ENCODE results near the gene FAM222B. TPM values are rescaled to one million over a fixed set of nuclear protein-coding genes. Genes with fewer than 3 reads are reported as not detected.

FAM222B gene
- polyA plus RNA-seq, 2 of the 4 experiments (the other 2 are of a cell fraction): 10.7 to 15.6 TPM

DNA sequence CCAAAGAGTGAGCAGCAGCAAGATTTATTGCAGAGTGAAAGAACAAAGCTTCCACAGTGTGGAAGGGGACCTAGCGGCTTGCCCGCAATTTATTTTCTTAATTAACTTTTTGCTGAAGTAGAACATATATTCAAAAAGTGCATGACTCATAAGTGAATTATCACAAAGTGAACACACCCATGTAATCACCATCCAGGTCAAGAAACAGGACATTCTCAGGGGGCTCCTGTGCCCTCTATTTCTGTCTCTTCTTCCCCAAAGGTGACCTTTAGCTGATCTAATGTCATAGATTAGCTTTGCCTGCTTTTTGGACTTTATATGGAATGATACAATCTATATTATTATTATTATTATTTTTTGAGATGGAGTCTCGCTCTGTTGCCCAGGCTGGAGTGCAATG is 32.2 kb upstream of the FAM222B start:
- DNase-seq (ENCODE audit: low read depth in 1 of 2, low spot score in 1 of 2) (no peak), ATAC-seq (no peak), FAIRE-seq (no peak)
- H3K4me3 ChIP-seq: no peak overlapping the region
- CTCF ChIA-PET: interaction anchor here (1.0 to 3.2 kb wide), 8 partner anchors 9 to 148 kb away, joined by 3 to 11 read pairs (median 4); partner anchors contain the start of genes DHRS13 and TLCD1
- no peaks in the 10 kb centered on the region for H3K9me3 ChIP-seq
- 94% methylated on average over 3 of the region's 3 CpGs for WGBS (ENCODE audit: missing lambda C conversion rate)
- TF ChIP-seq NFE2L2 (conservative IDR thresholded peaks at IDR 0.05; ENCODE audit: low read length) (no peak), ATOH8 (CRISPR knock-in tag; IDR thresholded peaks at IDR 0.05; ENCODE audit: low read depth) (no peak), RARB (CRISPR knock-in tag; IDR thresholded peaks at IDR 0.05) (no peak), POLR2AphosphoS2 (conservative IDR thresholded peaks at IDR 0.05; ENCODE audit: low read length) (no peak), HOXB5 (CRISPR knock-in tag; IDR thresholded peaks at IDR 0.05) (no peak), SREBF2 (IDR thresholded peaks at IDR 0.05) (no peak), RFX5 (IDR thresholded peaks at IDR 0.05) (no peak), NR3C1 (IDR thresholded peaks at IDR 0.05) (no peak), ZC3H11A (IDR thresholded peaks at IDR 0.05) (no peak), CBX8 (IDR thresholded peaks at IDR 0.05) (no peak), POLR2A (IDR thresholded peaks at IDR 0.05; ENCODE audit: low read length) (no peak)
- TF ChIP-seq, protein P1, sequence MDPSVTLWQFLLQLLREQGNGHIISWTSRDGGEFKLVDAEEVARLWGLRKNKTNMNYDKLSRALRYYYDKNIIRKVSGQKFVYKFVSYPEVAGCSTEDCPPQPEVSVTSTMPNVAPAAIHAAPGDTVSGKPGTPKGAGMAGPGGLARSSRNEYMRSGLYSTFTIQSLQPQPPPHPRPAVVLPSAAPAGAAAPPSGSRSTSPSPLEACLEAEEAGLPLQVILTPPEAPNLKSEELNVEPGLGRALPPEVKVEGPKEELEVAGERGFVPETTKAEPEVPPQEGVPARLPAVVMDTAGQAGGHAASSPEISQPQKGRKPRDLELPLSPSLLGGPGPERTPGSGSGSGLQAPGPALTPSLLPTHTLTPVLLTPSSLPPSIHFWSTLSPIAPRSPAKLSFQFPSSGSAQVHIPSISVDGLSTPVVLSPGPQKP (IDR thresholded peaks at IDR 0.05; ENCODE audit: low read depth, low read length): no peak
- no peak overlapping the region for H3K4me2 ChIP-seq
- no peaks in the 10 kb centered on the region for H3K4me1 ChIP-seq
- POLR2A ChIA-PET: no interaction called here
- H3K27ac ChIP-seq: no peak overlapping the region

DNA sequence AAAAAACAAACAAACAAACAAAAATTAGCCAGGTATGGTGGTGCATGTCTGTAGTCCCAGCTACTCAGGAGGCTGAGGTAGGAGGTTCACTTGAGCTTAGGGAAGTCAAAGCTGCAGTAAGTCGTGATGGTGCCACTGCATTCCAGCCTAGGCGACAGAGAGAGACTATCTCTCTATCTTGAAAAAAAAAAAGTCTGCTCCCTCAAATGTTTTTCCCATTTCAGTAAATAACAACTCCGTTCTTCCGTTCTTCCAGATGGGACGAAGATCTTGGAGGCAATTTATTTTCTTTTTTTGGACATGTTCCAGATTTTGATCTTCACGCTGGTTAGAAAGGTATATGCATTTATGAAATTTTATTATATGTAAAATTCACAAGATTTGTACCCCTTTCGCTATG is 31.2 kb upstream of the FAM222B start:
- Histone ChIP-seq H3K9me3 (no peaks in the 10 kb centered on the region), H3K4me1 (no peaks in the 10 kb centered on the region), H3K27ac (no peak overlapping the region), H3K4me3 (no peak overlapping the region), H3K4me2 (no peak overlapping the region)
- no peak for FAIRE-seq
- POLR2A ChIA-PET: no interaction called here
- DNase-seq (ENCODE audit: low read depth in 1 of 2, low spot score in 1 of 2): no peak
- CTCF ChIA-PET: interaction anchor here (1.1 to 3.2 kb wide), 5 partner anchors 11 to 147 kb away, joined by 3 to 11 read pairs (median 4); partner anchors contain the start of genes DHRS13 and TLCD1
- WGBS (ENCODE audit: missing lambda C conversion rate): 85% methylated on average over 7 of the region's 7 CpGs
- TF ChIP-seq FOSB (CRISPR knock-in tag; IDR thresholded peaks at IDR 0.05) (no peak), FOSL2 (IDR thresholded peaks at IDR 0.05) (no peak), FOSL2 (CRISPR knock-in tag; IDR thresholded peaks at IDR 0.05) (no peak), JUNB (IDR thresholded peaks at IDR 0.05) (no peak), SMC3 (IDR thresholded peaks at IDR 0.05) (no peak), HOXB13 (CRISPR knock-in tag; IDR thresholded peaks at IDR 0.05; ENCODE audit: low read depth) (no peak), PHF8 (IDR thresholded peaks at IDR 0.05; ENCODE audit: borderline replicate concordance, low read depth) (no peak), ZC3H11A (IDR thresholded peaks at IDR 0.05) (no peak), MAX (IDR thresholded peaks at IDR 0.05) (no peak), CEBPB (IDR thresholded peaks at IDR 0.05) (no peak), NPAS2 (CRISPR knock-in tag; IDR thresholded peaks at IDR 0.05; ENCODE audit: borderline replicate concordance) (no peak), HEYL (CRISPR knock-in tag; IDR thresholded peaks at IDR 0.05) (no peak), ATOH8 (CRISPR knock-in tag; IDR thresholded peaks at IDR 0.05; ENCODE audit: low read depth) (no peak)
- TF ChIP-seq, protein P2, sequence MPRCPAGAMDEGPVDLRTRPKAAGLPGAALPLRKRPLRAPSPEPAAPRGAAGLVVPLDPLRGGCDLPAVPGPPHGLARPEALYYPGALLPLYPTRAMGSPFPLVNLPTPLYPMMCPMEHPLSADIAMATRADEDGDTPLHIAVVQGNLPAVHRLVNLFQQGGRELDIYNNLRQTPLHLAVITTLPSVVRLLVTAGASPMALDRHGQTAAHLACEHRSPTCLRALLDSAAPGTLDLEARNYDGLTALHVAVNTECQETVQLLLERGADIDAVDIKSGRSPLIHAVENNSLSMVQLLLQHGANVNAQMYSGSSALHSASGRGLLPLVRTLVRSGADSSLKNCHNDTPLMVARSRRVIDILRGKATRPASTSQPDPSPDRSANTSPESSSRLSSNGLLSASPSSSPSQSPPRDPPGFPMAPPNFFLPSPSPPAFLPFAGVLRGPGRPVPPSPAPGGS (IDR thresholded peaks at IDR 0.05): no peak
- ATAC-seq: no peak

Data from A549 (cell line).